ENCODE data around the gene OLFML2A. TPM values are rescaled to one million over a fixed set of nuclear protein-coding genes. Genes with fewer than 3 reads are reported as not detected.

Gene OLFML2A
- total and polyA plus RNA-seq, 2 of the 13 experiments (the other 11 are each of a cell fraction or from before 2014, with no cell fraction given), result 0.01 to 0.02 TPM

DNA sequence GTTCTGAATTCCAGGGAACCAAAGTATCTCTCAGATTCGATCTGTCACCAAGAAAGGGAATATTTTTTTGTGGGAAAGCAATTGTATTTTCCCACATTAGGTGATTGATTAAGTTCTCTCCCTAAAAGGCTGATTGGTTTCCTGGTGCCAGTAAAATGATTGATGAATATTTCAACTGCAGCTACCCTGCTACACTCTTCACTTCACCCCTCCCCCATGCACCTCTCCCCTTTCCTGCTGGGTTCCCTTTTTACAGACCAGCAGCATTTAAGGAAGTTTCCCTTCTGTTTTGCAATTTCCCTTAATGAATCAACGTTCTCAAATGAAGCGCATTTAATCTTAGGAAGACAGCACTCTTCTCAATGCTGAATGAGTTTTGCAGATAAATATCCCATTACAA is 18.9 kb upstream of the OLFML2A start:
- ChIA-PET POLR2A (no interaction called here), CTCF (ENCODE audit: low intra/inter-chr PET ratio, low total read pairs) (no interaction called here)
- intact Hi-C loops (cut with micrococcal nuclease; ENCODE audit: unreplicated experiment) (loop anchor here (5.0 kb wide), 1 partner anchor 206 kb away; no protein-coding TSS in a partner anchor), in situ Hi-C loops (cut with HindIII; ENCODE audit: extremely low pct_ligation_motif_present, low pct_unique_long_range_greater_than_20kb) (loop anchor here (5.0 kb wide), 1 partner anchor 36 kb away; no protein-coding TSS in a partner anchor)
- H3K36me3 ChIP-seq (replicated peaks in 1 of 2; ENCODE audit: control insufficient read depth in 1 of 2, insufficient read depth in 2 of 2, low read length in 2 of 2), result no peaks in the 10 kb centered on the region
- no TSS peak for BruUV-seq (replicated peaks)
- peaks cover 10% of the 10 kb centered on the region; the same call in 1 of the 2 replicates for H4K20me1 ChIP-seq (ENCODE audit: insufficient read depth, low read length)
- ATAC-seq, result no peak
- peak; percentile 15 for FAIRE-seq
- no peak overlapping the region for H2AFZ ChIP-seq (ENCODE audit: low read length)
- H3K9me3 ChIP-seq (ENCODE audit: low read length), result no peaks in the 10 kb centered on the region
- TF ChIP-seq, protein P1, sequence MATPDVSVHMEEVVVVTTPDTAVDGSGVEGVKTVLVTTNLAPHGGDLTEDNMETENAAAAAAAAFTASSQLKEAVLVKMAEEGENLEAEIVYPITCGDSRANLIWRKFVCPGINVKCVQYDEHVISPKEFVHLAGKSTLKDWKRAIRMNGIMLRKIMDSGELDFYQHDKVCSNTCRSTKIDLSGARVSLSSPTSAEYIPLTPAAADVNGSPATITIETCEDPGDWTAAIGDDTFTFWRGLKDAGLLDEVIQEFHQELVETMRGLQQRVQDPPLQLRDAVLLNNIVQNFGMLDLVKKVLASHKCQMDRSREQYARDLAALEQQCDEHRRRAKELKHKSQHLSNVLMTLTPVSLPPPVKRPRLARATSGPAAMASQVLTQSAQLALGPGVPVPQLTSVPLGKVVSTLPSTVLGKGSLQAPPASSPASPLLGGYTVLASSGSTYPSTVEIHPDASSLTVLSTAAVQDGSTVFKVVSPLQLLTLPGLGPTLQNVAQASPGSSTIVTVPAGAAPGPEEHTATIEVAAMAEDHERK (CRISPR knock-in tag; IDR thresholded peaks at IDR 0.05; ENCODE audit: low read depth), result no peak
- TF ChIP-seq, protein P2, sequence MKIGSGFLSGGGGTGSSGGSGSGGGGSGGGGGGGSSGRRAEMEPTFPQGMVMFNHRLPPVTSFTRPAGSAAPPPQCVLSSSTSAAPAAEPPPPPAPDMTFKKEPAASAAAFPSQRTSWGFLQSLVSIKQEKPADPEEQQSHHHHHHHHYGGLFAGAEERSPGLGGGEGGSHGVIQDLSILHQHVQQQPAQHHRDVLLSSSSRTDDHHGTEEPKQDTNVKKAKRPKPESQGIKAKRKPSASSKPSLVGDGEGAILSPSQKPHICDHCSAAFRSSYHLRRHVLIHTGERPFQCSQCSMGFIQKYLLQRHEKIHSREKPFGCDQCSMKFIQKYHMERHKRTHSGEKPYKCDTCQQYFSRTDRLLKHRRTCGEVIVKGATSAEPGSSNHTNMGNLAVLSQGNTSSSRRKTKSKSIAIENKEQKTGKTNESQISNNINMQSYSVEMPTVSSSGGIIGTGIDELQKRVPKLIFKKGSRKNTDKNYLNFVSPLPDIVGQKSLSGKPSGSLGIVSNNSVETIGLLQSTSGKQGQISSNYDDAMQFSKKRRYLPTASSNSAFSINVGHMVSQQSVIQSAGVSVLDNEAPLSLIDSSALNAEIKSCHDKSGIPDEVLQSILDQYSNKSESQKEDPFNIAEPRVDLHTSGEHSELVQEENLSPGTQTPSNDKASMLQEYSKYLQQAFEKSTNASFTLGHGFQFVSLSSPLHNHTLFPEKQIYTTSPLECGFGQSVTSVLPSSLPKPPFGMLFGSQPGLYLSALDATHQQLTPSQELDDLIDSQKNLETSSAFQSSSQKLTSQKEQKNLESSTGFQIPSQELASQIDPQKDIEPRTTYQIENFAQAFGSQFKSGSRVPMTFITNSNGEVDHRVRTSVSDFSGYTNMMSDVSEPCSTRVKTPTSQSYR (CRISPR knock-in tag; IDR thresholded peaks at IDR 0.05; ENCODE audit: borderline replicate concordance), result peak; percentile 48; the same call in 1 of the 2 replicates
- H3K9ac ChIP-seq (ENCODE audit: insufficient read depth, low read depth, low read length), result no peak overlapping the region
- peaks cover 89% of the 10 kb centered on the region for H3K79me2 ChIP-seq (ENCODE audit: insufficient read depth, low read length)
- peak overlapping the region; percentile 35 for H3K27ac ChIP-seq (ENCODE audit: extremely low read length, insufficient read depth, low read length)
- no peaks in the 10 kb centered on the region; a peak in 1 of 5 replicates for H3K27me3 ChIP-seq (ENCODE audit: control insufficient read depth in 1 of 2, insufficient read depth in 2 of 2, low read length in 2 of 2)
- H3K4me2 ChIP-seq (ENCODE audit: low read depth, low read length), result peak overlapping the region; percentile 37; the same call in 1 of the 2 replicates
- no peak for DNase-seq (ENCODE audit: low spot score)
- H3K4me3 ChIP-seq (replicated peaks in 1 of 3; ENCODE audit: insufficient read depth in 1 of 3, low read depth in 2 of 3, low read length in 3 of 3), result no peak overlapping the region
- 66% methylated on average over 3 of the region's 3 CpGs for WGBS (ENCODE audit: low lambda C conversion rate)
- peaks cover 90% of the 10 kb centered on the region for H3K4me1 ChIP-seq (ENCODE audit: insufficient read depth, low read length)

DNA sequence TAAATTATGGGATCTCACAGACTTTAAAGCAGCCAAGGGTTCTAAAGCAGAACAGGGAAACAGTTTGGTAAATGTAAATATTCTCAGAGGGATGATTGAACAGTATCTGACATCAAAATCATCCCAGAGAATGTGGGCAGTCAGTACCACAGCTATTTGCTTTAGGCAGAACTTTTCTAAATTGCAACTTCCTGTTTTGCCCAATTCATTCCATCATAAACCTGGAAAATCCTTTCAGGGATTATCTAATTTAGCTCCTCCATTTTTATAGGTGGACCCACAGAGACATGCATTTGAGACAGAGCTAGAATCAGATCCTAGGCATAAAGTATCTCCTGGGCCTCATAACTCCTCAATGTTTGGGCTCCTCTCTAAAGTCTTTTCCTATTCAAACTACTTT is 18.2 kb upstream of the OLFML2A start:
- in situ Hi-C loops (cut with HindIII; ENCODE audit: extremely low pct_ligation_motif_present, low pct_unique_long_range_greater_than_20kb) (loop anchor here (5.0 kb wide), 1 partner anchor 36 kb away; no protein-coding TSS in a partner anchor), intact Hi-C loops (cut with micrococcal nuclease; ENCODE audit: unreplicated experiment) (loop anchor here (5.0 kb wide), 1 partner anchor 206 kb away; no protein-coding TSS in a partner anchor)
- Histone ChIP-seq H3K9me3 (ENCODE audit: low read length) (no peaks in the 10 kb centered on the region), H3K4me1 (ENCODE audit: insufficient read depth, low read length) (peaks cover 85% of the 10 kb centered on the region), H3K36me3 (replicated peaks in 1 of 2; ENCODE audit: control insufficient read depth in 1 of 2, insufficient read depth in 2 of 2, low read length in 2 of 2) (no peaks in the 10 kb centered on the region), H3K9ac (ENCODE audit: insufficient read depth, low read depth, low read length) (no peak overlapping the region), H3K79me2 (ENCODE audit: insufficient read depth, low read length) (peaks cover 90% of the 10 kb centered on the region), H2AFZ (ENCODE audit: low read length) (no peak overlapping the region), H3K4me3 (replicated peaks in 1 of 3; ENCODE audit: insufficient read depth in 1 of 3, low read depth in 2 of 3, low read length in 3 of 3) (no peak overlapping the region), H4K20me1 (ENCODE audit: insufficient read depth, low read length) (peaks cover 10% of the 10 kb centered on the region; the same call in 1 of the 2 replicates), H3K4me2 (ENCODE audit: low read depth, low read length) (no peak overlapping the region), H3K27me3 (ENCODE audit: control insufficient read depth in 1 of 2, insufficient read depth in 2 of 2, low read length in 2 of 2) (no peaks in the 10 kb centered on the region; a peak in 1 of 5 replicates), H3K27ac (ENCODE audit: extremely low read length, insufficient read depth, low read length) (no peak overlapping the region)
- no peak for ATAC-seq
- ChIA-PET POLR2A (no interaction called here), CTCF (ENCODE audit: low intra/inter-chr PET ratio, low total read pairs) (no interaction called here)
- BruUV-seq (replicated peaks), result no TSS peak
- no peak for DNase-seq (ENCODE audit: low spot score)
- no peak for FAIRE-seq
- TF ChIP-seq ZMYM3 (CRISPR knock-in tag; IDR thresholded peaks at IDR 0.05), result no peak
- TF ChIP-seq TRIM24 (CRISPR knock-in tag; IDR thresholded peaks at IDR 0.05), result no peak
- TF ChIP-seq ZSCAN22 (CRISPR knock-in tag; IDR thresholded peaks at IDR 0.05), result no peak

All from HepG2 (cell line).